ENCODE results near the gene TNFAIP6.
"Not testable (repeated sequence)": the region's sequence is repeated elsewhere in the genome, so short reads cannot be mapped to it uniquely, and the experiment has no call there.

TNFAIP6 gene

GRCh38 chr2:151361674-151362370 lies 4.4 kb downstream of the TNFAIP6 start:
- DNase-seq, result no peak

GRCh38 chr2:151363709-151364108 lies 6.3 kb downstream of the TNFAIP6 start:
- DNase-seq, result no peak

- no peak for DNase-seq
Measured at GRCh38 chr2:151367571-151367970, 10.2 kb downstream of the TNFAIP6 start.

GRCh38 chr2:151374436-151374835 lies 17.0 kb downstream of the TNFAIP6 start:
- DNase-seq, result no peak

GRCh38 chr2:151379169-151379568 lies 21.8 kb downstream of the TNFAIP6 start:
- no peak for DNase-seq

GRCh38 chr2:151380580-151381235 lies 23.3 kb downstream of the TNFAIP6 start:
- no peak for DNase-seq

GRCh38 chr2:151381266-151381665 lies 23.9 kb downstream of the TNFAIP6 start:
- DNase-seq, result no peak

- no peak for DNase-seq
Measured at GRCh38 chr2:151388011-151388410, 30.6 kb downstream of the TNFAIP6 start.

- no peak for DNase-seq
Measured at GRCh38 chr2:151391436-151391835, 34.0 kb downstream of the TNFAIP6 start.

- no peak for DNase-seq
Measured at GRCh38 chr2:151394509-151394908, 37.1 kb downstream of the TNFAIP6 start.

DNA sequence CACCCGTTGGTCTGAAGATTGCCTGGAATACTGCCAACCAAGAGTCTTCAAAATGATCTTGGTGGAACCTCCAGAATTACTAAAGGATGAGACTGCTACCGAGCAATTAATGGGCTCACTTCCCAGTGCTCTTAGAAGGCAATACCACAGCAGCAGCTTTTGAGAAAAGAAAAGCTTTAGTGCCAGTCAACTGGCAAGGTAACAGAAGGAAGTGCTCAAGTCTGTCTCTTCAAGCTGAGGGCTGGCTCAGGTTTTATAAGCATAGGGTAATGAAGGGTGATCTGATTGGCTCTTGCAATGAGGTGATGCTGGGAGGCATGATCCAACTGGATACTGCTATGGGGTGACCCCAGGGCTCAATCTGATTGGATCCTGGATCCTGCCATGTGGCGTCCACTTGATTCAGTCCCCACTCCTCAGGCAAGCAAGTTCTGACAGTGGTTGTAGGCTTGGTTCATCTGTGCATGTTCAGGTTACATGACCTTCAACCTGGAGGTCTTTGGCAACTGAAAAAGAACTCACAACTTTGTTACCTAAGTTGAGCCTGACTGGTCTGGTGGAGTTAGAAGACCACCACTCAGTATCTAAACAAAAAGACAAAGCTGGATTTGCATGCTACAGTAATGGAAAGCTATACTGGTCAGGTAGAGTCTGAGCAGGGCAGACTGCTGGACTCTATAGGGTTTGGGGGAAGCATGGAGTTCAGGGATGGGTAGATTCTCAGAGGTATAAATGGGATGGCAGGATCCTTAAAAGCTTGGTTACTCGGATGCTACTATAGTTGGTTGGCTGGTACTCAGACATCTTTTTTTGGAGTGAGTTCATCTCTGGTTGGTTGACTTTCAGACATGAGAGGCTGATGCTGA lies 38.4 kb downstream of the TNFAIP6 start:
- no peak for DNase-seq

GRCh38 chr2:151399981-151400380 lies 42.6 kb downstream of the TNFAIP6 start:
- no peak for DNase-seq

DNA sequence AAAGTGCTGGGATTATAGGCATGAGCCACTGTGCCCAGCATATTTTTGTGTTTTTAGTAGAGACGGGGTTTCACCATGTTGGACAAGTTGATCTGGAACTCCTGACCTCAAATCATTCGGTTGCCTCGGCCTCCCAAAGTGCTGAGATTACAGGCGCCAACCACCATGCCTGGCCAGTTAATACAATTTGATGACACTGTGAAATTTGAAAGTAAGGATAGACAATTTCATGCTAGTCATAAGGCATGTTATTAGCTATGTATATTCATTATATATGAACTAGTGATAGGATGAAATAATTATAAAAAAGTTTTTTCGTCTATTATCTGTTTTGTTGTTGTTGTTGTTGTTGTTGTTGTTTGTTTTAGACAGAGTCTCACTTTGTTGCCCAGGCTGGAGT lies 43.8 kb downstream of the TNFAIP6 start:
- no peak for DNase-seq

DNA sequence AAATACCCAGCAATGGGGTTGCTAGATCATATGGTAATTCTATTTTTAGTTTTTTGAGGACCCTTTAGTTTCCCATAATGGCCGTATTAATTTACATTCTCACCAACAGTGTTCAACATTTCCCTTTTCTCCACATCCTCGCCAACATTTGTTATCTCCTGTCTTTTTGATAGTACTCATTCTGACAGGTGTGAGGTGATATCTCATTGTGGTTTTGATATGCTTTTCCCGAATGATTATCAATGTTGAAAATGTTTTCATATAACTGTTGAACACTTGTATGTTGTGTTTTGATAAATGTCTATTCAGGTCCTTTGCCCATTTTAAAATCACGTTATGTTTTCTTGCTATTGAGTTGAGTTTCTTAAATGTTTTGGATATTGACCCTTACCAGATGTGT lies 46.5 kb downstream of the TNFAIP6 start:
- no peak for DNase-seq

GRCh38 chr2:151405376-151405775 lies 48.0 kb downstream of the TNFAIP6 start:
- no peak for DNase-seq

DNA sequence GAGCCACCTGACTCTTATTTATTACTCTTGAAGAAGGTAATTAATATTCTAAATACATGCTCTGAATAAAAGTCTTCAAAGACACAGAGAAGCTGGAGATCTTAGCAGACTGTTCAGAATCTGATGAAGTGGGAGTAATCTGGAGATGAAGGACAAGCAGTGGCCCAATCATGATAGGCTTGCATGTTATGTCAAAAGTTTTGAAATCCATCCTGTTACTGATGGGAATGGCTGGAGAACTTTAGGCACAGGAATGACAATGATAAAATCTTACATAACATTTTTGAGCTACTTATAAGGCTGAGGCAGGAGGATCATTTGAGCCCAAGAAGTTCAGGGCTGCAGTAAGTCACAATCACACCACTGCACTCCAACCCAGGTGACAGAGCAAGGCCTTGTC lies 49.9 kb downstream of the TNFAIP6 start:
- DNase-seq, result no peak

DNA sequence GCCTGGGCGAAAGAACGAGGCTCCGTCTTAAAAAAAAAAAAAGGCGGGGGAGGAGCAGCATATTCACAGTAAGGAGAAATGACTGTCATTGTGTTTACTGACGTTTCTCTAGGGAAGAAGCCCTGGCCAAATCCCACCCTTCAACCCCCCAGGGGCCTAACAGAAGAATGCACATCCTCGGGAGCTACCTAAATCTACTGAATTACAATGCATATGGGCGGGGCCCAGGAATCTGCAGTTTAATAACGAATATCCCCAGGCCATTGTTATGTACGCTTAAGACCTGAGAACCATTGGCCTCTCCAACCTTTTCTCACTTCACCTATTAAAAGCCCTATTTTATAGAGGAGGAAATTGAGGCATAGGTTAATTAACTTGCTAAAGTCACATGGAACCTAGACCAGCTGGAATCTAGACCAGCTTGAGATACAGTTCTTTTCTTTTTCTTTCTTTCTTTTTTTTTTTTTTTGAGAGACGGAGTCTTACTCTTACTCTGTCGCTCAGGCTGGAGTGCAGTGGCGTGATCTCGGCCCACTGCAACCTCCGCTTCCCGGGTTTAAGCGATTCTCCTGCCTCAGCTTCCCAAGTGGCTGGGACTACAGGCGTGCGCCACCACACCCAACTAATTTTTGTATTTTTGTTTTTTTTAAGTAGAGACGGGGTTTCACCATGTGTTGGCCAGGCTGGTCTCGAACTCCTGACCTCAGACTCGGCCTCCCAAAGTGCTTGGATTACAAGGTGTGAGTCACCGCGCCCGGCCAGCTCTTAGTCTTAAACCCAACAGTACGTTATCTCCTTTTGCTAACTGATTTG lies 51.6 kb downstream of the TNFAIP6 start:
- no peak for DNase-seq

DNA sequence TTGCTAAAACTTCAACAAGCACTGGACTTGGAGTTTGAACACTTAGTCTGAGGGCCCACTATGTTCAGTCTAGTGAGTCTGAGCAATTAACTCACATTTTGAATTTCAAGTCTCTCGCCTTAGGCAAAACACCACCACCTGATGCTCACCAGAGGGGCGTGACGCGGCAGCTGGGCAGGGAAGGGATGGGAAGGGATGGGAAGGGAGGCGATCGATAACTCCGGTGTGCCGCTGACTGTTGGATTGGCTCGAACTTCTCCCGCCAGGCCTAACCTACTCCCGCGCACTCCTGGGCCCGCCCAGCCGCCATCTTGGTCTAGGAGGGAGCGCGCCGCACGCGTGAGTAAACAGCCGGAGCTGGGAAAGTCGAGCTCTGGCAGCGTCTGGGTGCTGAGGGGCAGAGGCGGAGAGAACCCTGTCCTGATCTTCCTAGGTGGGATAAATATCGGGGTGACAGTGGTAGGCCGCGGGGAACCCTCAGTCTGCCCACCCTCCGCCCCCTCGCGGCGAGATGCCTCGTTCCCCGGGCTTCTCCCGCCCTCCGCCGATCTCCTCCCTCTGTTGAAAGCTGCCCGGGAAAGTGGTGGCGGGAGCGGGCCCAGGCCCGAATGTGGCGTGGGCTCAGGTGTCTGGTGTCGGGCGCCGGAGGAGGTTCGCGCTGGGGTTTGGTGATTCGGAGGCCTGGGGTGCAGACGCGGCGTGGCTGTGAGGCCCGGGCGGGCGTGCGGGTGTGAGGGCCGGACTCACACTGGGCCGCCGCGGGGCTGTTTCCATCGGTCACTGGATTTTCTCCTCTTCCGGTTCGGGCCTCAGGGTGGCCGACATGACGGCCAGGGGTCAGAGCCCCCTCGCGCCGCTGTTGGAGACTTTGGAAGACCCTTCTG lies 52.5 kb downstream of the TNFAIP6 start, which contains the start of gene RIF1:
RIF1 (plus strand) TSS at position 302 of the 884 bp plus-strand sequence; CDS start at position 824, 522 bp downstream.
- peak; percentile 77 for DNase-seq

DNA sequence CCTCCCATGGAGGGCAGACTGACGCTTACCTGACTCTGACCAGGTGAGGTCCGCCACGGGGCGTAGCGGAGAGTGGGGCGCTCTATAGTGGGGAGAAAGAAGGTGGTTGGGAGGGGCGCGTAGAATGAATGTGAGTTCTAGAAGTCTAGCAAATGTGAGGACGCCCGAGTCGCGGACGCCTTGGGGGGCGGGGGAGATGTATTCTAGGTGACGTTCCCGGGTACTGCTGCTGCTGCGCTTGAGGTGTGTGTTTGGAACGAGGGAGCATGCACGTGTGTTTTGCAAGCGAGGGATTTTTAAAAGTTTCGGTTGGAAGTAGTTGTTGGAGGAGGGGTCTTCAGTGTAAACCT lies 53.1 kb downstream of the TNFAIP6 start:
- DNase-seq, result no peak

GRCh38 chr2:151417650-151418049 lies 60.3 kb downstream of the TNFAIP6 start:
- no peak for DNase-seq

DNA sequence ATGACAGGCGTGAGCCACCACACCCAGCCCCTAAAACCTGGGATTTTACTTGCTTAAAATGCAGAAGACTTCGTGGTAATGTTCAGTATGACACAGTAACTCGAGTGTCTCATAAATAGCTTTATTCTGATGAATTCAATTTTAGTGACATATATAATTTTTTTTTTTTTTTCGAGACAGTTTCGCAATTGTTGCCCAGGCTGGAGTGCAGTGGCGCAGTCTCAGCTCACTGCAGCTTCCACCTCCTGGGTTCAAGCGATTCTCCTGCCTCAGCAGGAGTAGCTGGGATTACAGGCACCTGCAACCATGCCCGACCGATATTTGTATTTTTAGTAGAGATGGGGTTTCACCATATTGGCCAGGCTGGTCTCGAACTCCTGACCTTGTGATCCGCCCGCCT lies 64.3 kb downstream of the TNFAIP6 start:
- DNase-seq, result not testable (repeated sequence)

DNA sequence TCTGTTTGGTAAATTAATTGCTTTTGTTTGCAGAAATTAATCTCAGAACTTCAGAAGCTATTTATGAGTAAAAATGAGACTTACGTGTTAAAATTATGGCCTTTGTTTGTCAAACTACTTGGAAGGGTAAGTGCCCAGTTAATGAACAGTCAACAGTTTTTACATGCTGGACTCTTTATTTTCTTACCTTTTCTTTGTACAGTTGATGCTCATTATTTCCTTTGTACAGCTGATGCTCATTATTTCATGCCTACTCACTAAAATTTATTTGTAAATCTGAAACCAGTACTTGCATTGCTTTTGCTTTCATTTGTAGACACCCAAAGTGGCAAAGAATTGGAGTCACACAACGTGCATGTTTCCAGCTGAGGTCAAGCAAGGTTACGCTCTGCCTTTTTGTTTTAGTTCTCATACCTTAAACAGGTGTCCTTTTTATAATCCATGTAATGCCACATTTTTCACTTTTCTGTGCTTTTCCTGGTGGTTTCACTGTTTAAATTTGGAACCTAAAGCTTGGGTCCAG lies 65.6 kb downstream of the TNFAIP6 start:
- DNase-seq, result no peak

All from NCI-H2107 (cell line).